Uterus (tissue), 2 donors: ENCODE measurements around the gene ARHGEF25.

Experiments
- POLR2A ChIP-seq, 2 donors: fragments of 450-650 bp; IDR thresholded peaks; one replicate each; pipeline ENCODE4 v1.6.1; 2016; ENCODE audit warnings: antibody characterized with exemption in 2 of 2, mild to moderate bottlenecking in 1 of 2, moderate library complexity in 1 of 2
- TF ChIP-seq, protein P1 (sequence below), 4 experiments: fragments of 200-600 bp in 2 of 4; fragments of 450-650 bp in 2 of 4; sonication (generic) in 2 of 4; IDR thresholded peaks; one replicate each; pipeline ENCODE4 v1.5.1; 2016 to 2019; ENCODE audit warnings: antibody characterized with exemption in 4 of 4, mild to moderate bottlenecking in 2 of 4, moderate library complexity in 1 of 4

DNA sequence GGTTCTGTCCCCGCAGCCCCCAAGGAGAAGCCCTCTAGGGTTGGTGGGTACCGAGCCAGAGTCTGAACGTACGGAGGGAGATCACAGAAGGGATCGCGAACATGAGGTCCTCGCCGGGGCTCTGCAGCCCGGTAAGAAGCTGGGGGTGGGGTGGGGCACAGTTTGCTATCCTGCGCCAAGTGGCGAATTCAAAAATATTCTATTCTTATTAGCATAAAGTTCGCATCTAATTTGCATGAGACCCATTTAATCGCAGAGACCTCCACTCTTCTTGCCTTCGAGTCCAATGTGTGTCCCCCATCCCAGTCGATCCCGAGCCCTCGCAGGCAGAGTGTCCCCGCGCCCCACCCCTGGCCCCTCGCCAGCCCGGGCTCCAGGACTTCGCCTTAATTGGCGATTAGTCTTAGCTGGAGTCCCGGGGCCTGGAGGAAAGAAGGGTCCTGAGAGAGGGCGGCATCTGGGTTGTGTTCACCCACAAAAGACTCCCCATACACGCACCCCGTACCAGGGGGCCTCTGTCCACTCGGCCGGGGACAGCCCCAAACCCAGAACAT lies 604 bp upstream of the ARHGEF25 start:
- TF ChIP-seq POLR2A (IDR thresholded peaks at IDR 0.05): no peak
- TF ChIP-seq, protein P1, sequence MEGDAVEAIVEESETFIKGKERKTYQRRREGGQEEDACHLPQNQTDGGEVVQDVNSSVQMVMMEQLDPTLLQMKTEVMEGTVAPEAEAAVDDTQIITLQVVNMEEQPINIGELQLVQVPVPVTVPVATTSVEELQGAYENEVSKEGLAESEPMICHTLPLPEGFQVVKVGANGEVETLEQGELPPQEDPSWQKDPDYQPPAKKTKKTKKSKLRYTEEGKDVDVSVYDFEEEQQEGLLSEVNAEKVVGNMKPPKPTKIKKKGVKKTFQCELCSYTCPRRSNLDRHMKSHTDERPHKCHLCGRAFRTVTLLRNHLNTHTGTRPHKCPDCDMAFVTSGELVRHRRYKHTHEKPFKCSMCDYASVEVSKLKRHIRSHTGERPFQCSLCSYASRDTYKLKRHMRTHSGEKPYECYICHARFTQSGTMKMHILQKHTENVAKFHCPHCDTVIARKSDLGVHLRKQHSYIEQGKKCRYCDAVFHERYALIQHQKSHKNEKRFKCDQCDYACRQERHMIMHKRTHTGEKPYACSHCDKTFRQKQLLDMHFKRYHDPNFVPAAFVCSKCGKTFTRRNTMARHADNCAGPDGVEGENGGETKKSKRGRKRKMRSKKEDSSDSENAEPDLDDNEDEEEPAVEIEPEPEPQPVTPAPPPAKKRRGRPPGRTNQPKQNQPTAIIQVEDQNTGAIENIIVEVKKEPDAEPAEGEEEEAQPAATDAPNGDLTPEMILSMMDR (IDR thresholded peaks at IDR 0.05): no peak
